GM12873 (cell line): ENCODE data around the gene PKP1.

Experiments
- TF ChIP-seq, protein P1 (sequence below): IDR thresholded peaks from 2 replicates; pipeline ENCODE4 v1.5.1; 2012; ENCODE audit warnings: low read depth, mild to moderate bottlenecking, moderate library complexity, low read length, control low read depth; ENCODE audit not compliant: insufficient read depth; ENCODE audit errors: missing control alignments

The PKP1 gene

DNA sequence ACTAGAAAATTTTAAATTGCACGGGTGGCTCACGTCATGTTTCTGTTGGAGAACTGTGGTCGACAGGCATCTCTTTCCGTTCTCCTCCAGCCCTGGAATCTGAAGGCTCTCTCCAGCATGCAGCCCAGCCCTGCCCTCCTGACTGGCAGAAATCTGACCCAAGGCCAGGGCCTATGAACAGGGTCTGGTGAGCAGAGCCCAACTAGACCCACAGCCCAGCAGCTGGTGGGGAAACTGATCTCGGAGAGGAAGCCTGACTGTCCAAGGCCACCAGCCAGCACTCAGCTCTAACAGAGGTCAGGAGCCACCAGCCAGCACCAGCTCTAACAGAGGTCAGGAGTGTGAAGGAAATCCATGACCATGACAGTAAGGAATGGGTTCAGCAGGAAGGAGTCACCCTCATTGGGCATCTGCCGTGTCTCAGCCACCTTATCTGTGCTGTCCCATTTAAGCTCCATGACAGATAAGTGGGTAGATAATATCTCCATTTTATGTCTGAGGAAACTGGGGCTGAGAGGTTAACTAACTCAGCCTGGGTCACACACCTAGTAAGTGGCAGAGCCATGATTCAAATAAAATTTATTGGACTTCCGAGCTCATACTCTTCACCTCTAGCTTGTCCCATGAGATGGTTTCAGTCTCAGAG is 20.2 kb upstream of the PKP1 start:
- TF ChIP-seq, protein P1, sequence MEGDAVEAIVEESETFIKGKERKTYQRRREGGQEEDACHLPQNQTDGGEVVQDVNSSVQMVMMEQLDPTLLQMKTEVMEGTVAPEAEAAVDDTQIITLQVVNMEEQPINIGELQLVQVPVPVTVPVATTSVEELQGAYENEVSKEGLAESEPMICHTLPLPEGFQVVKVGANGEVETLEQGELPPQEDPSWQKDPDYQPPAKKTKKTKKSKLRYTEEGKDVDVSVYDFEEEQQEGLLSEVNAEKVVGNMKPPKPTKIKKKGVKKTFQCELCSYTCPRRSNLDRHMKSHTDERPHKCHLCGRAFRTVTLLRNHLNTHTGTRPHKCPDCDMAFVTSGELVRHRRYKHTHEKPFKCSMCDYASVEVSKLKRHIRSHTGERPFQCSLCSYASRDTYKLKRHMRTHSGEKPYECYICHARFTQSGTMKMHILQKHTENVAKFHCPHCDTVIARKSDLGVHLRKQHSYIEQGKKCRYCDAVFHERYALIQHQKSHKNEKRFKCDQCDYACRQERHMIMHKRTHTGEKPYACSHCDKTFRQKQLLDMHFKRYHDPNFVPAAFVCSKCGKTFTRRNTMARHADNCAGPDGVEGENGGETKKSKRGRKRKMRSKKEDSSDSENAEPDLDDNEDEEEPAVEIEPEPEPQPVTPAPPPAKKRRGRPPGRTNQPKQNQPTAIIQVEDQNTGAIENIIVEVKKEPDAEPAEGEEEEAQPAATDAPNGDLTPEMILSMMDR: no peak

GRCh38 chr1:201264072-201264471 is 19.2 kb upstream of the PKP1 start:
- TF ChIP-seq, protein P1: no peak

DNA sequence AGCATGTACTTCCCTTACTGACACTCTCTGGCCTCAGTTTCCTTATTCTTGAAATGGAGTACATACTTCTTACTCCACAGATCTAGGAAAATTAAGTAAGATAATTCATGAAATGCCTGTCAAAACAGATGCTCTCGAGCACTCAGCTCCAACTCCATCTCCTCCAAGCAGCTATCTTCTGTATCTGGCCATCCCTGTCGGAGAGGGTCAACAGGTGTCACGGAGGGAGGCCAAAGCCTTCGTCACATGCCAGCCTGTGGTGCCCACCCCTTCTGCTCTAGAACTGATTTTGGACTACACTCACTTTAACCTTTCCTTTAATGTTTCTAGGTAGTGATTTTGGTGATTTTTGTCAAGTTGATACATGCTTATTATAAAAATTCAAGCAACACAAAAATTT is 18.8 kb upstream of the PKP1 start:
- TF ChIP-seq, protein P1: no peak

GRCh38 chr1:201265756-201266155 is 17.6 kb upstream of the PKP1 start:
- TF ChIP-seq, protein P1: no peak

DNA sequence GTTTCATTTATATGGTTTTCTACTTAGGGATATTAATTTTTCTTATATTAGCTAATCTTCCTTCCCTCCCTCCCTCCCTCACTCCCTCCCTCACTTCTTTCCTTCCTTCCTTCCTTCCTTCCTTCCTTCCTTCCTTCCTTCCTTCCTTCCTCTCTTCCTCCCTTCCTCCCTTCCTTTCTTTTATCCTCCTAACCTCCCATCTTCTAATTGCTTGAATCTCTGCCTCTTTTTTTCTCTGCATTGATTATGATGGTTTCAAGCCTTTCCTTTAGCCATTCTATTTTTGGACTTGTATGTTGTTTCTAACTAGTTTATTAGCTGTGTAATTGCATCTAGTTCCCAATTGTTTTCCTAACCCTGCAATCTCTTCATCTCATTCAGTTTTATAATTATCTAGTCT is 17.0 kb upstream of the PKP1 start:
- TF ChIP-seq, protein P1: no peak

DNA sequence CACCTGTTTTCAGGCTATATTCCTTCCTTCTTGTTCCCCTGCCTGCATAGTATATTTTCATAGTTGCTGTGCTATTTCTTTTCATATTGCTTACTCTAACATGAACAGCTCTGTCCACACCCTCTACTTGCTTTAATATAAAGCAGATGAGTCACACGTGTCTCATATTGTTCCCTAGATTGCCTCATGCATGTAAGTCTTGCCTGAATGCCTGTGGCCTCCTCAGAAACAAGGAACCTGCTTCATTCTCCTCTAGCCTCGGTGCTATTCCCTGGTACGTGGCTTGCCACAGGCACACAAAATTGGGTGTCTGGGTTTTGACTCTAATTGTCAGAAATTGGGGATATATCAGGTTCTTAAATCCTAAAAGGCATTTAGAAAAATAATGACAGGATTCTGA is 16.5 kb upstream of the PKP1 start:
- TF ChIP-seq, protein P1: no peak

DNA sequence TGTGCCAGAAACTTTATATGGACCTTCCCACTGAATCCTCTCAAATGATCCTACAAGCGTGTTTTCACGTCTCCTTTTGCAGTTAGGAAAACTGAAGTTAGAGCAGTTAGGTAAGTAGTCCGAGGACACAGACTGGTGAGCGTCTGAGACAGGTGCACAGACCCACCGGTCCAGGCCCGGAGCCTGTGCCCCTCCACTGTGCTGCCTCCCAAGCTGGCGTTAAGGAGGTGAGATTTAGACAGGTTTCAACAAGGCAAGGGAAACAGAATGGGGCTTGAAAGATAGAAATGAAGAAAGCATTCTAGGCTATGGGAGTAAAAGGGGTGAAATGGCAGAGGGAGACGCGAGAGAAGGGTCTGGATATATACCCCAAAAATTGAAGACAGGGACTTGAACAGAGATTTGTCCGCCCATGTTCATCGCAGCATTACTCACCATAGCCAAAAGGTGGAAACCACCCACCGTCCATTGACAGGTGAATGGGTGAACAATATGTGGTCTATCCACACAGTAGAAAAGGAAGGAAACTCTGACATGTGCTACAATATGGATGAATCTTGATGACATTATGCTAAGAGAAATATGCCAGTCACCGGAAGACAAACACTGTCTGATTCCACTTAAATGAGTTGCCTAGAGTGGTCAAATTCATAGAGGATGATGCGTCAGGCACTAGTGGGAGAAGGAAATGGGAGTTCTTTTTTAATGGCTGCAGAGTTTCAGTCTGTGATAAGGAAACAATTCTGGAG is 15.7 kb upstream of the PKP1 start:
- TF ChIP-seq, protein P1: no peak
